Body of pancreas (tissue), 4 donors: ENCODE measurements around the gene NME3. TPM values are rescaled to one million over a fixed set of nuclear protein-coding genes. Genes with fewer than 3 reads are reported as not detected.

Source experiments
- ATAC-seq: fragments of 150-250 bp; one replicate; pipeline ENCODE4 v1.9.1; 2016
- DNase-seq, 4 donors: peaks; one replicate each; pipeline ENCODE4 v3.0.0-alpha.2; 2019
- H3K27ac ChIP-seq, 4 donors: fragments of 200-600 bp; sonication (generic); 1 replicate in 3 of 4; 2 replicates in 1 of 4; pipeline versions ENCODE4 v1.5.1 to v1.6.1; 2016 to 2019; ENCODE audit warnings: mild to moderate bottlenecking in 1 of 4, mixed read lengths in 1 of 4, moderate library complexity in 1 of 4
- H3K27me3 ChIP-seq, 2 donors: fragments of 200-600 bp; sonication (generic); one replicate each; pipeline ENCODE4 v1.6.0; 2016; ENCODE audit warnings: mild to moderate bottlenecking in 1 of 2
- H3K36me3 ChIP-seq, 2 donors: fragments of 200-600 bp; sonication (generic); replicated peaks in 1 of 2; 2 replicates each; pipeline ENCODE4 v1.5.1; 2016; ENCODE audit warnings: low read depth in 2 of 2; ENCODE audit not compliant: insufficient read depth in 1 of 2
- H3K4me1 ChIP-seq: fragments of 200-600 bp; sonication (generic); one replicate; pipeline ENCODE4 v1.6.0; 2016
- H3K4me3 ChIP-seq, 2 donors: fragments of 200-600 bp; sonication (generic); 1 replicate in 1 of 2; 2 replicates in 1 of 2; pipeline ENCODE4 v1.5.1; 2016 to 2019
- H3K9me3 ChIP-seq, 3 donors: fragments of 200-600 bp; sonication (generic); 1 replicate in 2 of 3; 2 replicates in 1 of 3; pipeline ENCODE4 v1.5.1; 2016
- CTCF ChIP-seq, 7 experiments: fragments of 450-650 bp in 4 of 7; fragments of 200-600 bp in 3 of 7; sonication (generic) in 3 of 7; IDR thresholded peaks; one replicate each; pipeline ENCODE4 v1.5.1; 2016 to 2019; ENCODE audit warnings: antibody characterized with exemption in 7 of 7
- POLR2A ChIP-seq, 3 donors: fragments of 450-650 bp; IDR thresholded peaks; one replicate each; pipeline ENCODE4 v1.6.1; 2016; ENCODE audit warnings: antibody characterized with exemption in 3 of 3, mild to moderate bottlenecking in 2 of 3
- WGBS, 2 donors: methylation state at CpG; one replicate each; pipeline ENCODE4 v1.1.5; 2017; 5-methylcytosine and 5-hydroxymethylcytosine counted together
- intact Hi-C: fragments of 100-400 bp; cut with DNase I; formaldehyde crosslinking; loops from one replicate; pipeline ENCODE4 v1.15.1; 2023
- total RNA-seq, 2 donors: library from RNA; depleted of rRNA; stranded (reverse); fragments of >200 nt; gene quantifications; one replicate each; pipeline ENCODE4 v1.1.0, GENCODE V29; 2016

The NME3 gene
- total RNA-seq, 2 donors from 2014 or later = 62.8 to 113 TPM

DNA sequence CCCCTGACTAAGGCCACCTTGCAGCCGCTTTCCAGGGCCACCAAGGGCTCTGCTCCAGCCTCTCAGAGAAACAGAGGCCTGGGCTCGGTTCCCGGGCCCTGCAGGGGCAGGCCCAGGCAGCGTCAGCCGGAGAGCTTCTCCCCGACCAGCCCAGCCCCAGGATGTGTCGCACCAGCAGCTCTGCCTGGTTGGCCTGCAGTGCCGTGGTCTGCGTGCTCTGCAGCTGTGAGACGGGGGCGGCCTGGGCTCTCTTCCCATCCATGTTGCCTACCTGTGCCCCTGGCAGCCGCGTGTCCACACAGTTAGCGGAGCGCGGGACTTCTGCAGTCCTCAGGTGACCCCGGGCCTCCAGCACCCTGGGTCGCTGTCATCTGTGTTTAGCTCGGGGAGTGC lies 17.4 kb upstream of the NME3 start:
- peaks cover 32% of the 10 kb centered on the region for H3K4me1 ChIP-seq
- H3K4me3 ChIP-seq = no peak overlapping the region
- H3K27me3 ChIP-seq = no peaks in the 10 kb centered on the region
- no peak overlapping the region for H3K27ac ChIP-seq
- 63% methylated on average over 17 of the region's 19 CpGs; no CpG with 5 or more reads in 1 of the 2 donors for WGBS, 2 donors
- intact Hi-C loops = no loop called here
- H3K9me3 ChIP-seq = no peaks in the 10 kb centered on the region
- H3K36me3 ChIP-seq = peaks cover 0 to 6% of the 10 kb centered on the region in 2 donors
- no peak for TF ChIP-seq CTCF (IDR thresholded peaks at IDR 0.05)
- DNase-seq = peak in 1 of 4 donors; percentile 14
- ATAC-seq = no peak

DNA sequence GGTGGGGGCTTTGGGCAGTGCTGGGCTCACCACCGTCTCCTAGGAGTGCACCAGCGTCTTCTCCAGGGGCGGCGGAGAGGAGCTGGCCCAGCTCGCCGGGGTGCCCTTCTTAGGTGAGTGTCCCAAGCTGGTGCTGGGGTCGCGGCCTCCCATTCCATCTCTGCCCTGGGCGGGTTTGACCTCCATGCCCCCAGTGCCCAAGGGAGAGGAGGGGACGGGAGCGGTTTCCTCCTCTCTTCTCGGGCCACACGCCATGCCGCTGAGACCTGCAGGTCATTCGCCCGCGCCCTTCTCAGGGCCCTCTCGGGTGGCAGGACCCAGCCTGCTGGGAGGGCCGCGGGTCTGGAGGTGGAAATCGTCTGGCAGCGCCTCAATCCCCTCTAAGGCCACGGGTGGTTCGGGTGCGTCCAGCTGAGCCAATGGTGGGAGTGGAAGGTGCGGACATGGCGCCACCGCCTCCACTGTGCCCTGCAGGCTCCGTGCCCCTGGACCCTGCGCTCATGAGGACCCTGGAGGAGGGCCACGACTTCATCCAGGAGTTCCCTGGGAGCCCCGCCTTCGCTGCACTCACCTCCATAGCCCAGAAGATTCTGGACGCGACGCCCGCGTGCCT lies 16.9 kb upstream of the NME3 start:
- Histone ChIP-seq H3K27ac (no peak overlapping the region), H3K36me3 (peaks cover 0 to 6% of the 10 kb centered on the region in 2 donors), H3K4me1 (peaks cover 30% of the 10 kb centered on the region), H3K4me3 (no peak overlapping the region), H3K9me3 (no peaks in the 10 kb centered on the region), H3K27me3 (no peaks in the 10 kb centered on the region)
- no peak for TF ChIP-seq POLR2A (IDR thresholded peaks at IDR 0.05)
- no peak for TF ChIP-seq CTCF (IDR thresholded peaks at IDR 0.05)
- DNase-seq (peak in 2 of 4 donors; percentile 6 to 9), ATAC-seq (no peak)
- 90% methylated on average over 4 to 36 of the region's 38 CpGs for WGBS, 2 donors
- intact Hi-C loops = no loop called here

DNA sequence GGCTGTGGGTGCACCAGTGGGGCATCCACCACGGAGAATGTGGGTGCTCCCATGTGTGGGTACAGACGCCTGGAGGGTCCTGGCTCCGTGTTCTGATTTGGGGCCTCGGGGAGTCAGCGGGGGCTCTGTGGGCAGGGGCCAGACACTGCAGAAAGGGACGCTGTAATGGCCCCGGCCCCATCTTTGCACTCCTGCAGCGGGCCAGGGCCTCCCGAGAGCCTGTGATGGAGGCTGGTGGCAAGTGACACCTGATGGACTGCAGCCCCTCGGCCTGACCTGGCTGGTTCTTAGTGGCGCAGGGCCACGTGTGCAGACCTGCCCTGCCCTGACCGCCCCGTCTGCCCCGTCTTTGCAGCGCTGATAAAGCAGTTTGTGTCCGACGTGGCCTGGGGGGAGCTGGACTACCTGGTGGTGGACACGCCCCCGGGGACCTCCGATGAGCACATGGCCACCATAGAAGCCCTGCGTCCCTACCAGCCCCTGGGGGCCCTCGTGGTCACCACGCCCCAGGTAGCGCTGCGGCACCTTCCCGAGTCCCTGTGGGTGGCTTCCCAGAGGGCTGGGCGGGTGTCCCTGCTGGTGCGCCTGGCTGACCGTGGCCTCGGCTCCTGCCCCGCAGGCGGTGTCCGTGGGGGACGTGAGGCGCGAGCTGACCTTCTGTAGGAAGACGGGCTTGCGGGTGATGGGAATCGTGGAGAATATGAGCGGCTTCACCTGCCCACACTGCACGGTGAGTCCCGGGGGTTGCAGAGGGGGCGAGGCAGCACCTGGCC lies 16.2 kb upstream of the NME3 start:
- peak in 3 of 4 donors; percentile 10 to 13 (median 12) for DNase-seq
- peaks cover 0 to 6% of the 10 kb centered on the region in 2 donors for H3K36me3 ChIP-seq
- WGBS, 2 donors = 91 to 93% methylated on average over 28 to 44 of the region's 44 CpGs

GRCh38 chr16:1787056-1787321 lies 15.6 kb upstream of the NME3 start:
- Histone ChIP-seq H3K4me3 (no peak overlapping the region), H3K27ac (no peak overlapping the region), H3K9me3 (no peaks in the 10 kb centered on the region), H3K36me3 (peaks cover 0 to 6% of the 10 kb centered on the region in 2 donors), H3K27me3 (no peaks in the 10 kb centered on the region), H3K4me1 (peaks cover 25% of the 10 kb centered on the region)
- TF ChIP-seq CTCF (IDR thresholded peaks at IDR 0.05) (no peak), POLR2A (IDR thresholded peaks at IDR 0.05) (no peak)
- 82% methylated on average over 6 of the region's 6 CpGs; no CpG with 5 or more reads in 1 of the 2 donors for WGBS, 2 donors
- intact Hi-C loops = no loop called here
- DNase-seq (peak in 1 of 4 donors; percentile 8), ATAC-seq (no peak)

More for the DNA sequence above, 16.2 kb upstream of the NME3 start:
- intact Hi-C loops = no loop called here
- Histone ChIP-seq H3K4me1 (peaks cover 25% of the 10 kb centered on the region), H3K27me3 (no peaks in the 10 kb centered on the region), H3K27ac (no peak overlapping the region), H3K9me3 (no peaks in the 10 kb centered on the region), H3K4me3 (no peak overlapping the region)
- no peak for ATAC-seq
- TF ChIP-seq CTCF (IDR thresholded peaks at IDR 0.05) (no peak), POLR2A (IDR thresholded peaks at IDR 0.05) (no peak)
